Skeletal muscle cell (primary cell): ENCODE measurements around the gene CIBAR2.

Experiments used
- DNase-seq: peaks from one replicate; pipeline ENCODE4 v3.0.0-alpha.2; 2010; ENCODE audit warnings: low read depth
- H3K4me3 ChIP-seq: 2 replicates; pipeline ENCODE4 v1.5.1; 2011; ENCODE audit warnings: low read depth, mild to moderate bottlenecking, control low read depth, low read length, moderate library complexity

CIBAR2 gene

DNA sequence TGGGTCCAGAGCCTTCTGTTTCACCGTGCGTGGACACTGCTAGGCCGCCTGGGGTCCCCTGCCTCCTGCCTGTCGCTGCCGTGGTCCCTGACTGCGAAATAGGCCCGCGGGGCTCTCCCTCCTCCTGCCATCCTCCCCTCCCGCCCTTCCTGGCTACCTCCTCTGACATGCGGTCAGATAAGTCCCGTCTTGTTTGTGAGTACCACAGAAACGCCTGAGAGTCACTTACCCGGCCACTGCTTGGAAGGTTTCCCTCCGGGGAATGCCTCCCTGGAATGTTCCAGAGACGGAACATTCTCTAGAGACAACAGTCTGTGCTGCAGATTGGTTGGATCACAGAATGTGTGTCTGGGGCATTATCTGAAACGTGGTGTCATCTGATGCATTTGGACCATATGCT lies 22.7 kb downstream of the CIBAR2 start:
- DNase-seq, result no peak
- no peak overlapping the region for H3K4me3 ChIP-seq

DNA sequence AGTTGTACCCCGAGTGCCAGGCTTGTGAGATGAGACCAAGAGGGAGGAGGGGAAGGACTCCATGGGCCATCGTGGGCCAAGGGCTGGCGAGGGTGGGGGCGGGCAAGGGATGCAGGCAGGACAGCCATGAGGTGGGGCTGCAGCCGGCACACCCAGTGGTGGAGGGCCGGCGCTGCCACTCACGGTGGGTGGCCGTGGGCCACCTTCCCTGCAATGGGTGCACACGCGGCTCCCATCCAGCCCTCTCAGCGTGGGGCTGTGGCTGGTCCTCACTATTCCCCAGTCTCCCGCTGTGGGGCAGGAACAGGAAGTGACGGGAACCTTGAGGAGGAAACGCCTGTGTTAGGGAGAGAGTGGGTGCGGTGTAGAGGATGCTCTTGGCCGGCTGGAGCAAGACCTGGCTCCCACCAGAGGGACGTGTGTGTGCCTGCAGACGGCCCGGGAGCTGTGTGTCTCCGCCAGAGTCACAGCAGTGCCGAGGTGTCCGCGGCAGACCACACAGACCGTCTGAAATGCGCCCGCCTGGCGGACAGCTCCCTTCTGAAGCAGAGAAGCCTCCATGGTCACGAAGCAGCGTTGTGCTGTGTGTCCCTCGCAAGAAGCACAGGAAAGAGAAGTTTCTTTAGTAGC lies 23.6 kb downstream of the CIBAR2 start:
- no peak overlapping the region for H3K4me3 ChIP-seq
- no peak for DNase-seq

DNA sequence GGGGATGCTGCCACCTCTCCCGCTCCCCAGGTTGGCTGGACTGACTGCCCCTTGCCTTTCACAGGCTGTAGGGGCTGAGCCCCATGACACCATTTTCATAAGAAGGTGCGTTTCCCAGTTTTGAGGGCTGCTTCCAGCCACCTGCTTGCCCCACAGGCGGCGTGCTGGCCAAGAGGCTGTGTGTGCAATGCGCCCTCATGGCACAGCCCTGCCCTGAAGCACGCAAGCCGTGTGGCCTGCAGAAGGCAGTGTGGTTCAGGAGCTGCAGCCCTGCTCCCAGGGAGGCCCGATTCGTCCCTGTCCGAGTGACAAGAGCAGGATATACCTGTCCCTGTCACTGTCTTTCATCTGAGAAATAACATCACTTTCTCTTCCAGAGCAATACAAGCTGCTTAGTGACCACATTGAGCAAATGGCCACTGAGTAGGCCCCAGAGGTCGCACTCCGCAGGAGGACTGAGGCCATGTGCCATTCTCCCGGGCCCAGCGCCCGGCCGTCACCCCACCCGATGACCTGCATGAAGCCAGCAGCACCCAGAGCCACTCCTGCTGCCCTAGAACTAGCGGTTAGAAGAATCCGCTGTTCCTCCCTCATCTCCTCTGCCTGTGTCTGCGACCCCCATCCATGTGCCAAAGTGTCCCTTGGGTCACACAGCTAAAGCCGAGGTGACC lies 24.2 kb downstream of the CIBAR2 start:
- no peak for DNase-seq
- H3K4me3 ChIP-seq, result no peak overlapping the region

DNA sequence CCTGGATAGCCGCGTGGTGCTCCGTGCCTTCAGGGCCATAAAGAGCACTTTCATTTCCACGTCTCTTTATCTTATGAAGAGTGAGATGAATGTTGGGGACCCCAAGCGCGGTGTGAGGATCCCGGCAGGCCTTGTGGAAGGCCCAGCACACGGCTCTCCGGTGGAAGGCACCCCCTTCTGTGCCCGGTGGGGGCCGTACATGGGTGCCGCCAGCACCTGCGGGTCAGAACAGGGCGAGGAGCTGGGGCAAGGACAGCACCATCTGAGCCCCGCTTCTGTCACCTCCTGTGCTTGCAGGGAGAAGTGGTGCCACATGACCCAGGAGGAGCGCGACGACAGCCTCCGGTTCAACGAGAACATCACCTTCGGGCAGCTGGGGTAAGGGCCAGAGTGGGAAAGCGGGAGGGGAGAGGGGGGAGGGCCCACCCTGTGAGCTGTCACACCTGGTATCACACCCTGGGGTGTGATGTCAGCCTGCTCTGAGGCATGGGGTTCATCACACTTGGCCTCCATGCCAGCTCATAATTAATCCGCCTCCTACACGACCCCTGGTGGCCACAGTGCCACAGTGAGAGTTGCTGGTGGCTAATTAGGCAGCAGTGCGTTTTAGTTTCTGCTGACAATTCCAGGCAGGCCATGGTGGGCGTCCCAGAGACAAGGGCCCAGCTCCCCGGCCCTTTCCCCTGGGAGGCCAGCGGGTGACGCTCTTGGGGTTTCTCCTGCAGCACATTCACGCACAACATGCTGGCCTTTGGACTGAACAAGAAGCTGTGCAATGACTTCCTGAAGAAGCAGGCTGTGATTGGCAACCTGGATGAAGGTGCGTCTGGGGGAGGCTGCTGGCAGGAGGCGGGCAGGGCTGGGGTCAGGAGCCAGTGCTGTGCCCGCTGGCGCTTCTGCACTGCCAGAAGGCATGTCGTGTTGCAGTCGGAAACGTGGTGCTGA lies 25.7 kb downstream of the CIBAR2 start:
- no peak overlapping the region for H3K4me3 ChIP-seq
- DNase-seq, result no peak

DNA sequence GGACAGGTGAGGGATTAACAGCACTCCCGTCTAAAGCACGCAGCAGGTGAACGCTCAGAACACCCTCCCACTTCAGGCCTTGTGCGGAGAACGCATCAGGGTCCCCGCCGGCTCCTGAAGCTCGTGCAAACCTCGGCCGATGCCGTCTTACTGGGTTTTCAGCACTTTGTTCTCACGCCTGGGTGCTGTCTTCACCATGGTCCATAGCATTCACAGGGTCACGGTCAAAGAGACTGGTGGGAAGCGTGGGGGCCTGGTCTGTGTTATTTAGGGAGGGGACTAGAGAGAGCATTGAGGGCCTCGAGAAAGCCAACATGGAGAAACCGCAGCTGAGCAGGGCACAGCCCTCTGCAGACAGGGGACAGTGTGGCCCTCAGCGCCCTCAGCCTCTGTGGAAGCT lies 26.6 kb downstream of the CIBAR2 start:
- DNase-seq, result no peak
- H3K4me3 ChIP-seq, result no peak overlapping the region

DNA sequence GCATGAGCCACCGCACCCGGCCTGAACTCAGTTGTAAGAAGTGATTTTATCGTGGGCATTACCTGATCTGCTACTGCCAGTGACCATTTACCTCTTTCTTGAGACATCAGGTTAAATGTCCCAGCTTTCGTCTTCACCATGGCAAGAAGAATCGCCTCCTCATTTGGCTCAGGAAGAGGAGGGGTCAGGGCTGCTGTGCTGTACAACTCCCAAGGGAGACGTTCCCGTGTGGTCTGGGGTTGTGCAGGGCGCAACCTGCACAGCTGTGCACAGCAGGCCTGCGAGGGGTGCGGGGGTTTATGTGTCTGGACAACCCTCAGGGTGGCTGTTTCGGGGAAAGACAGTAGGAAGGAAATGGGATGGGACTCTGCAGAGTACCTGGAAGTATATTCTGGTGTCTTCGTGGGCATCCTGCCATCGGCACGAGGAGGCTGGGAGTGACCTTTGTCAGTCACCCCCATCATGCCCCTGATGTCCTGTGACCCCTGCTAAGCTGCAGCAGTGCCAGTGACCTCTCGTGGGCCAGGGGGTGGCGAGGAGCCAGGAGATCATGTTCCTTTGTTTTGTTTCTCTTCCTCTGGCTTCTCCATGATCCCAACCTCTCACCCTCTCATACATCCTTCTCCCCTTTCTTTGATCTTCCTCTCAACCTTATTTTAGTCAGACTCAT lies 27.3 kb downstream of the CIBAR2 start:
- no peak overlapping the region for H3K4me3 ChIP-seq
- no peak for DNase-seq

DNA sequence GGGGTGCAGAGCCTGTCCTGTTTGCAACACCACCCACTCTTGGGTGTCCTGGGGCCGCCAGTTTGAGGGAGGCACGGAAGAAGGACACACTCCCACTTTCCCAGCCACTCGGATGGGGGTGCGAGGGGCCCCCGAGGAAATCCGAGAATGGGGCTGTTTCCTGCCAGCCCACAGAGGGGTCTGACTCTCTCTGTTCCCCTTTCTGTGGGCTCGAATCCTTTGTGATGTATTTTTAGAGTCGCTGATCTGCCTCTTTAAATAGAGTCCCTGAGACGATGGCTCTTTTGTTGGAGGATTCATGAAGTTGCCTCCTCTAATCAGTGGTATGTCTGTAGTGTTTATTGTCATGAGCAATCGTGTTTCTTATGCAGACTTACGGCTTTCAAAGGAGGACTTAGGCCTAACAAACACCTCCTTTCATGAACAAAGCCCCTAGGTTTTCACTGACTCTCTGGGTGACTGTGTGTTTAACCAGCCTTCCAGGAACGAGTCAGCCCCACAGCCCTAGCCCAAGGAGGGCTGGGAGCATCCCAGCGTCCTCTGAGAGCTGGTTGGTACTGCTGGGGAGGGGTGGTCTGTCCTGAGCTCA lies 29.1 kb downstream of the CIBAR2 start:
- DNase-seq, result no peak
- no peak overlapping the region for H3K4me3 ChIP-seq

DNA sequence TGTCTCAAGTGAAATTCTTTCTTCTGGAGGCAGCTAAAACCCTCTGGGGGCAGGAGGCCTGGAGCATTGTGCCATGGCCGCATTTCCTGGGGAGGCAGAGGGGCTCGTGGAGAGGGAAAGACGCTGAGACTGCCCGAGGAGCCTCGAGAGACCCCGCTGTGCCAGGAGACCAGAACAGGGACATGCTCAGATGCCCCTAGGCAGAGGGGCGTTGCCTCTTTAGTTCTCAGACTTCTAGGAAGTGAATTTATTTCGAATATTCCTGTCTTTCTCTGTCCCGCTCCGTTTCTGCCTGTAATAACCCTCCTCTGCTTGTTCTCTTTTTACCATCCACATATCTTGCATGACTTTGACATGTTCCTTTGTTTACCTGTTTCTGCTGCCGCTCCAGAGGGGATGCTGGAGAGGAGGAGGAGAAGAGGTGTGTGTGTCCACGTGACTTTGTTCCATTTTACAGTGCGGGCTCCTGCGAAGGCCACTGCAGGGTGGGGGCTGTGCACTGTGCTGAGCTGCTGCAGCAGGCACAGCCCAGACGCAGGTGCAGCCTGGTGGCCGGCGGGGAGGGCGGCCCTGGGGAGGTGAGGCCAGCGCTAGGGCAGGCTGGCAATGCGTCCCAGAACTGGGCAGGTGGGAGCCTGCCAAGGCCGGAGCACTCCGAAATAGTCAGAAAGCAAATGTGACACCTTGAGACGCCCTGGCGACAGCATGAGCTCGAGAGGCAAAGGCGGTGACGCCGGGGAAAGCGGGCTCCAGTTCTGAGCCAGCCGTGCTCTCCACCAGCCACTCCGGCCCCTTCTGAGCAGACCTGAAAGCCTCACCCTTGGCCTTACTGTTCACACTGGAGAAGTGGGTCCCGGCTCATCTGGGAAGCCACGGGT lies 29.9 kb downstream of the CIBAR2 start:
- no peak overlapping the region for H3K4me3 ChIP-seq

DNA sequence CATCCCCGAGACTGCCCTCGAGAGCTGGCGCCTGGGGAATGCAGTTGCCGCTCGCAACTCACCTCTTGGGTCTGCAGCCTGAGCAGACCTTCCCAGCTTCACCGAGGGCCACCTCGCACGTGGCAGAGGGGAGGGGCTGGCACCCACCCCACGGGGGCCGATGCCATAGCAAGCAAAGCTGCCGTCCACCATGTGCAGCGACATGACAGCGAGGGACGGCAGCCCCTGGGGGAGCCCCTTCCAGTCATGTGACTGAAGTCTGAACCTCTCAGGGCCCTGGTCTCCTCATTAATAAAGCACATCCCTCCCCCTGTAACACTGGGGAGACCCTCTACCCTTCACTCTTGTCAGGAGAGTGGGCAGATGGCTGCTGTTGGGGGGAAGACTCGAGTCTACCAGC lies 30.5 kb downstream of the CIBAR2 start:
- no peak overlapping the region for H3K4me3 ChIP-seq
- no peak for DNase-seq

More for the DNA sequence above, 29.9 kb downstream of the CIBAR2 start:
- no peak for DNase-seq

DNA sequence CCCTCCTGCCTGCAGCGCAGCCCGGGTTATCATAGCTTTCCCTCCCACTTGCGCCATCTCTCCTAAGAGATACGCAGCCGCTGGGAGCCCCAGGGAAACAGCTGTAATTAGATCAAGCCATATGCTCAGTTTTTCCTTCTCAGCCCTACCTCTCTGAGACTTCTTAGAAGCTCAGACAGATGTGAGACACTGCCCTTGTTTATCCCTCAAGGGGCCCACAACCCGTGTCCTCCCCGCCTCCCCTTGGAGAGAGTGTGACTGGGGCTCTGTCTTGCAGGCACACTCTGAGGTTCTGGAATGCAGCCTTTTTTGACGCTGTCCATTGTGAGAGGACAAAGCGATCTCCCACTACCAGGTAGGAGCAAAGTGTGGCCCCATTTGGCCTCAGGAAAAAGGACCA lies 31.2 kb downstream of the CIBAR2 start:
- no peak overlapping the region for H3K4me3 ChIP-seq
- no peak for DNase-seq

DNA sequence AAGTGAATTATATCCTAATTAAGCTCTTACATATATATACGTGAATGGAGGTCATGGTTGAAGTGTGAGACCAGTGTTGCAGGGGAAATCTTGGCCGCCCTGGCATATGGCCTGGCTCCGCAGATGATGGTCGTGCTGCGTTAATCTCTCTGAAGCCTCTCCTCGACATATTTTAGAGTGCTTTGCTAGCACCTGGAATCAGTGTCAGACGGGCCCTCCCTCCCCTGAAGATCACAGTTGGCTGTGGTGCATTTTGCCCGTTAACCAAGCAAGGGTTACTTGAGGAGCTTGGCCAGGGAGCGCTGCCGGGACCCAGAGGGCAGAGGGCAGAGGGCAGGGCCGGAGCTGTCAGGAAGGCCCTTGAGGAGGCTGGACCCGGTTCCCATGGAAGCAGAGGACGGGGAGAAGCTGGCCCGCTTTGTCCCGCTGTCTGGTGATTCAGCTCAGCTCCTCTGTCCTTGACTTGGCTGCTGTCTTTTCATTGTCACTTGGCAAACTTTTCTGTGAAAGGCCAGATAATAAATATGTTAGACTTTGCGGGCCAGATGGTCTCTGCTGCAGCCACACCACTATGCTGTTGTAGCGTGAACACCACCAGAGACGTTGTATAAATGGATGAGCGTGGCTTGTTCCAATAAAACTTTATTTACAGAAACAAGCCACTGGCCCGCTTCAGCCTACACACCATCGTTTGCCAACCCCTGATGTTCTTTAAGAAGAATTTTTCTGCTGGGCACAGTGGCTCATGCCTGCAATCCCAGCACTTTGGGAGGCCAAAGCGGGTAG lies 32.3 kb downstream of the CIBAR2 start:
- H3K4me3 ChIP-seq, result no peak overlapping the region
- DNase-seq, result no peak

DNA sequence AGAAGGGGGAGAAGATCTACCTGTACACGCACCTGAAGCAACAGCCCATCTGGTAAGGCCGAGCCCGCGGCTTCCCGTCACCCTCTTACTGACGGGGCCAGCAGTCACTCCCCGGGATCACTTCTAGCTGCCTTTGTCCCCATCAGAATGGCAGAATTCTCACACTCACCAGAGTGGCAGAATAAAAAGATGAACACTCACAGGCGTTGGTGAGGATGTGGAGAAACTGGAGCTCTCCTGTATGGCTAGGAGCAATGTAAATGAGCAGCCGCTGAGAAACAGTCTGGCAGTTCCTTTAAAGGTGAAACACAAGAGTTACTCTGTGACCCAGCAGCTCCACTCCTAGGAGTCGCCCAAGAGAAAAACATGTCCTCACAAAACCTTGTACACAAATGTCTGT lies 33.3 kb downstream of the CIBAR2 start:
- no peak overlapping the region for H3K4me3 ChIP-seq
- DNase-seq, result no peak

DNA sequence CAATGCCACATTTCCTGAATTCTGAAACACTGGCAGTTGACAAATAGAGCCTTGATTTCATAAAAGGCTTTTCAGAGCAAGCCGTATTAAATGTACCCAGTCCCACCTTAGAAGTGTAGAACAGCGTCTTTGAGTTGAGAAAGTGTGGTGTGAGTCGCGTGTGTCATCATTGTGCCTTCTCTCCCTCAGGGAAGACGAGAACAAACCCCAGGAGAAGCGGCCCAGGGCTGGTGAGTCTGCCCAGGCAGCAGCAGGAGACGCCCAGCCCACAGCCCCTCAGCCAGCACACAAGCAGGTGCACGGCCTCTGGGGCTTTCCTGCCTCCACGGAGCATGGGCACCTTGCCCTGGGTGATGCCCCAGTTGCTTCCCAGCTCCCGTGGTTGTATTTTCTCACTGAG lies 34.0 kb downstream of the CIBAR2 start:
- H3K4me3 ChIP-seq, result no peak overlapping the region
- no peak for DNase-seq

DNA sequence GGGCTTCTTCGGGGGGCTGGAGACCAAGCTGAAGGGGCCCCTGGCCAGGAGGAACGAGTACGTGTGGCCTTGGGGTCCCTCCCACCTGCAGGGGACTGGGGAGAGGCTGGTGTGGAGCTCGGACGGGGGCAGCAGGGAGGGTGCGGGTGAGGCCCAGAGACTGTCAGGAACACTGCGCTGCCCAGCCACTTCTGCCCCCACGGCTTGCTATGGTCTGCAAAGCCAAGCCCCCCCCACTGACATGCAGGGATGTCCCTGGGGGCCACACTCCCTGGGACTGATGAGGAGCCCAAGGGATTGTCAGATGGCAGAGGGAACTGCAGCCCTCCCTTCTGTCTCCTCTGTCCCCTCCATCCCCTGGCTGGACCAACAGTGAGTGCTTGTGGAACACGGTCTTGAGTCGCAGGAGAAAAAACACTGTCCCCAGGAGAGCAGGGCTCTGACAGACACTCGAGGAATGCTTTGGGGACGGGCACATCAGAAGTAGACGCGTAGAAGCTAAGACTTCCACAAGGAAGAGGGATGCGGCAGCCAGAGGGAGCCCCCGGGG lies 34.6 kb downstream of the CIBAR2 start:
- H3K4me3 ChIP-seq, result no peak overlapping the region
- DNase-seq, result no peak

DNA sequence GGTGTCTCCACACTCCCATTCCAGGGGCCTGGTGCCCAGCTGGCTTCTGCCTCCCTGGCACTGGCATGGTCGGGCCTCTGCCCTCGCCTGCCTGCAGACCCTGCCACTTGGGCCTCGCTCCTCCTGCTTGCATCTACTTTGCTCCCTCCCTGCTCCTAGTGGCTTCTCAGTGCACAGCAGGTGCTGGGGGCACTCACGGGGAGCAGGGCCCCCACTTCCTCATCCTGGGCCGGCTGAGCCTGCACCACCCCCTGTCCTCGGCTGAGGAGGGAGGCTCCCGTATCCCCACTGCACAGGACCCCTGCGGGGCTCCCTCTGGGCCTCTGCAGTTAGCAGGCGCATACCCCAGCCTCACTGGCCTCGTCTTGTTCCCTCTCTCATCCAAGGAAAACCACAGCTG lies 35.2 kb downstream of the CIBAR2 start:
- H3K4me3 ChIP-seq, result no peak overlapping the region
- DNase-seq, result no peak

DNA sequence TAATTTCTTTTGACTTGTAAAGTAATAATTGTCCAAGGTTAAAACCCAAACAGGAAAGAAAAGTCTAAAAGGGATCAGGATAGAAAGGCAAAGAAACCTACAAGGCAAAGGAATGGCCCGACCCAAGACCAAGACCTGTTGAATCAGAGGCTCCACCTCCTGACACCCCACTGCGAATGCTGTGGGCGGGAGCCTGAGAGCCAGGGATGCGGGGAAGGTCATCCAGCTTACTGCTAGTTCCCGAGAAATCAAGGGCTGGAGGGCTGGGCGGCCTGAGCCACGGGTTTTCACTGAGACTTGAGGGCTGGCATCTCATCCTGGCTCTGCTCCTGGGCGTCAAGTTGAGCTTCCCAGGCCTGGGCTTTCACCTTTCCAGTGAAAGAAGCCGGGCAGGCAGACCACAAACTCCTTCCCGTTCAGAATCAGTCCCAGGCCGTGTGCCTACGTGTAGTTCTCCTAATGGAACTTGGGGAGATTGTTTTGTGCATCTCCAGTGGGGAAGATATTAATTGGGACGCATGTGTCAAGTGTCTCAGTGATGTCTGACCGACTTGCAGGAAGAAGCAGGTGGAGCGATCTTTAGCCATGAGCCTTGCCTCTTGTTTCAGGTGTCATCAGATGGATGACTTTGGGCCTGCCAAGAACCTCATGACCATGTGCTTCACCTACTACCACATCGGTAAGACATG lies 36.9 kb downstream of the CIBAR2 start:
- DNase-seq, result no peak
- no peak overlapping the region for H3K4me3 ChIP-seq

DNA sequence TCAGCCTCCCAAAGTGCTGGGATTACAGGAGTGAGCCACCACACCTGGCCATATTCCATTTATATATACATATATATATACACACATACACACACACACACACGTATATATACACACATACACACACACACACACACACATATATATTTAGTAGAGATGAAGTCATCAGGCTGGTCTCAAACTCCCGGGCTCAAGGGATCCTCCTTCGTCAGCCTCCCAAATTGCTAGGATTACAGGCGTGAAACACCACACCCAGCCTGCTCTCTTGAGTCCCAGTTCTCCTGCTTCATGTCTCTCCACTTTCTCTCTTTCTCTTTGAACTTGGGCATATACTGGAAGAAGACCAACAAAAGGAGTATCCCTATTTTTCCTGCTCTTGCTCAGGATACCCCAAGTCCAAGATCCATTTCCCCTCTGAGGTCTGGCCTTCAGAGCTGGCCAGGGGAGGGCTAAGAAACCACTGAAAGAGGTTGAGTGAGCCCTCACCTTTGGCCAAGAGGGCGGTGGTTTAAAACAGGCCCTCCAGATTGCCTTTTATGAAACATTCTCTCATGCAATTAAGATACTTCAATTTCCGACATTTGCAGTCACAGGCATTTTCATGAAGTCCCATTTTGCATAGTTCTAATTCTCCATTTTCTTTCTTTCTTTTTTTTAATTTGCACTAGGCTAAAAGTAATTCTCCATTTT lies 37.9 kb downstream of the CIBAR2 start:
- DNase-seq, result no peak
- H3K4me3 ChIP-seq, result no peak overlapping the region
